ENCODE measurements around the gene RBM5.
"Not testable (repeated sequence)": the region's sequence is repeated elsewhere in the genome, so short reads cannot be mapped to it uniquely, and the experiment has no call there.

RBM5 gene

DNA sequence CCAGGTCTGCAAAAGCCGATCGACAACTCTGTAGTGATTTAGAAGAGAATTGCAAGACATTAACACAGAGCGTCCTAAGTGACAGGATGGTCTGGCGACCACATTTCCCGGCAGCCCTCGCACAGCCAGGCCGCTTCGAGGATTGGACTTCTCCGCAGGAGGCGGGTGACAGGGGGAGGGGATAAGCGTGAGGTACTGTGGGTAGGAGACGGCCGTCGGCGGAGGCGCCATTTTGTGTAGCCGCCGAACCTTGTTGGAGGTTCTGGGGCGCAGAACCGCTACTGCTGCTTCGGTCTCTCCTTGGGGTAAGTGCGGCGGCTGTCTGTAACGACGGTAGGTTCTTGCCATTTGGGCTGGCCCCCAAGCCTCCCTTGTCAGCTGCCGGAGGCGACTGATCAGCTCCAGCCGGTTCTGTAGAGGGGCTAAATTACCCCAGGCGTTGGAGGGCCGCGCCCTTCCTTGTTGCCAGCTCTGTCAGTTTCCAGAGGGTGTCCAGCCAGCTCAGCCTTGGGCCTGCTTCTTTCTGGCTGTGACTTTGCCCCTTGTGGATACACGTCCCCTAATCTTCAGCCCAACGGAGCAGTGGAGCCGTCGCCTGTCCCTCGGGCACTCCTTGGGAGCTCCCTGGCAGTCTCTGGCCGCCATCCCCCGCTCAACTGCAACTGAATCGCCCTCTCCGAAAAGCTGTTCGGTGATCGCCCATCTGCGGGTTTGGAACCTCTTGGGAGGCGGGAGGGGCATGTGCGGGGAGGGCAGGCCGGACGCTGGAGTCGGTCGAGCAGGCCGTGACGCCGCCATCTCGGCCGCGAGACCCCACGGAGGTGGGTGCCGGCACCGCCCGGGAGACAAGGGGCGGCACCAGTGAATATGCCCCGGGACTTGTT lies at the start of gene RBM5:
Gene RBM5, plus strand, starts transcription at position 195 of the 884 bp plus-strand sequence. CDS start 1,516 bp downstream, outside the sequence.
- peak; percentile 97 for DNase-seq (ENCODE audit: low spot score)

DNA sequence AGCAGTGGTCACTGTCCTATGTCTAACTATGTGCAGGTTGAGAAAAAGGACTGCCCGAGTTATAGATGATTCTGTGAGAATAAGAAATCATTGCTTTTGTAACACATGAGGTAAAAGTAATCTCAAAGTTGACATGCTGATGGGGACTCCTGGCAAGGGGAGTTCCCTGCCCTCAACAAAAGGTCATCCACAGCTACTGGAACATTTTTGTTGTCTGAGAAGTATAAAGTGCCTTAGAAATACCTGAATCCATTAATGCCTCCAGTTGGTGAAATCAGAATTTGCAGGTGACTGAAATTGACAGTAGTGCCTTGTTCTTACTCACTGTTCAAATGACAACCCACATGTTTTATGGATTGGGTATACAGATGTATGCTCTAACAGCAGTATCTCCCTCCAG lies 43.7 kb upstream of the RBM5 start:
- no peak for DNase-seq (ENCODE audit: low spot score)

DNA sequence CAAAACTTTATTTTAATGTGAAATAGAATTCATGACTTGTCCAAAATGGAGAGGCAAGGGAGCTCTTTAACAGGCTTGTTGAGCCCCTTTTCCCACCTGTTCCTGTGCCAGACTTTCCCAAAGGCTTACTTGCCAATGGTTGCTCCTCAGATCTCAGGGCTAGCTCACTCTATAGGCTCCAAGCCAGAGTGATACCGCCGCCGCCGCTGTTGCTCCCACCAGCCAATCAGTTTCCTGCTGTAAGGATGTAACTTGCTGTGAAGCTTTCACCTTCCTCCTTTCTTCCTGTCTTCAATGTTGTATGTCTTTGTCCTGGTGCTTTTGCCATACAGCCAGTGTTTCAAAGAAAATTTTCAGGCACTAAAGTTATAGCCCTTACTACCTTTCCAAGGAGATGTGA lies 41.3 kb upstream of the RBM5 start:
- no peak for DNase-seq (ENCODE audit: low spot score)

- no peak for DNase-seq (ENCODE audit: low spot score)
Observed at GRCh38 chr3:50050361-50050760, 38.4 kb upstream of the RBM5 start.

DNA sequence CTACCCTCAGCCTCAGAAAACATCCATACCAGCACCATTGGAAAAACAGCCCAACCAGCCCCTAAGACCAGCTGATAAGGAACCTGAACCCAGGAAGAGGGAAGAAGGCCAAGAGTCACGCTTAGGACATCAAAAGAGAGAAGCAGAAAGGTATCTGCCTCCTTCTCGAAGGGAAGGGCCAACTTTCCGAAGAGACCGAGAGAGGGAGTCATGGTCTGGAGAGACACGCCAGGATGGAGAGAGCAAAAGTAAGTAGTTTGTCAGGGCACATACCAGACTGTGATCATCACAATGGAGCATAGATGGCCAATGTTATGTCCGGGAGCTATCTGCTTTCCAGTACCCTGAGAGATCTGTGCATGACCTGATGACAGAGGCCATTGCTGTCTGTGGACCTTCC lies 31.0 kb upstream of the RBM5 start:
- no peak for DNase-seq (ENCODE audit: low spot score)

DNA sequence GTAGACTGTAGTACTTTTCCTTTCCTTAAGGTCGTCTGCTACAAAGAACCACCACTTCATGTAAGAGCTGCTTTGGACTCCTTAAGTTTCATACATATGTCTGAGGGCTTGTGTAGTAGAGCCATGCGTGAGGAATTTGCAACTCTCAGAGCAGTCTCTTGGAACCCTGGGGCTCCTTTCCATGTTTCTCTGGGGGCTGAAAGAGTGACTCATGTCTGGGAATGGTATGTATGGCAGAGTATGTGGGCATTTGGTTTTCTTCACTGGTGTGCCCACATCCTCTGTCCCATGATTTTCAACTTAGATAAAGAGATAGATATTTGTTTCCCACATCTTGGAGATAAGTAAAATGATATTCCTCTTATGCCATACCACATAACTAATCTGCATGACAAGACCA lies 20.6 kb upstream of the RBM5 start:
- DNase-seq (ENCODE audit: low spot score), result no peak

- DNase-seq (ENCODE audit: low spot score), result no peak
Observed at GRCh38 chr3:50078091-50078490, 10.6 kb upstream of the RBM5 start.

DNA sequence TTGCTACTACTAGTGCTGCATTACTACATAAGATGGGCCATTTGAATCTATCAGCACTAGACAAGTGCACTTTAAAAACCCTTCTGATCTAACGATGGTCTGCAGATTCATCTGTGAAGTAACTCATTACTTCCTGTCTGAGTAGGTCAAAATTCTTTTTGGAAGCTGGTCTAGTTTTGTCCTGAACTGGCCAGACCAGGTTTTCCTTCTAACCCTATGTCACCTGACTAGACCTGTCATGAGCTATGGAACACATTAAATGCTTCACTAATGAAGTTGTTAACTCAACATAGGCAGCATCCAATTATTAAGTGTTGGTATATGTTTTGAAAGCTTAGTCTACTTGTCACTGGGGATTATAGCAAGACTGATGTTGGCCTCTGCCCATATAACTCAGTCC lies 10.1 kb upstream of the RBM5 start:
- no peak for DNase-seq (ENCODE audit: low spot score)

DNA sequence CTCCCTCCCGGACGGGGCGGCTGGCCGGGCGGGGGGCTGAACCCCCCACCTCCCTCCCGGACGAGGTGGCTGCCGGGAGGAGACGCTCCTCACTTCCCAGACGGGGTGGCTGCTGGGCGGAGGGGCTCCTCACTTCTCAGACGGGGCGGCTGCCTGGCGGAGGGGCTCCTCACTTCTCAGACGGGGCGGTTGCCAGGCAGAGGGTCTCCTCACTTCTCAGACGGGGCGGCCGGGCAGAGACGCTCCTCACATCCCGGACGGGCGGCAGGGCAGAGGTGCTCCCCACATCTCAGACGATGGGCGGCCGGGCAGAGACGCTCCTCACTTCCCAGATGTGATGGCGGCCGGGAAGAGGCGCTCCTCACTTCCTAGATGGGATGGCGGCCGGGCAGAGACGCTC lies 3.8 kb upstream of the RBM5 start:
- not testable (repeated sequence) for DNase-seq (ENCODE audit: low spot score)

- peak; percentile 7 for DNase-seq (ENCODE audit: low spot score)
Observed at GRCh38 chr3:50089609-50089945, 858 bp downstream of the RBM5 start.

DNA sequence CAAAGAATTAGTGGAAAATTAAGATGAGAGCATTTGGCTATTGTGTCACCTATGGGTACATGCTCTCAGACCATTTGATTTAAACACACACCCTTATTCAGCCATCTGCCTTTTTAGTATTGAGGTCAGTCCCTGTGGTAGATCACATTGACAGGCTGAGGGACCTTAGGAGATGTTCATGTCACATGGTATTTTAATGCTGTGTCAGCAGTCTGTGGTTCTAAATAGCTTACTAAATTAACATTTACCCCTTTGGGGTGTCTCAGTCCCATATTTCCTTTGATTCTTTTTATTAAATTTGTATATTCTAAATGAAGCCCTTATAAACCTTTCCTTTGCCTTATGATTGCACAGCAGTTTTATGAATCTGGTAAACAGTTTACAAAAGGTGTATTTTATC lies 2.3 kb downstream of the RBM5 start:
- no peak for DNase-seq (ENCODE audit: low spot score)

- no peak for DNase-seq (ENCODE audit: low spot score)
Observed at GRCh38 chr3:50095352-50095998, 6.8 kb downstream of the RBM5 start.

DNA sequence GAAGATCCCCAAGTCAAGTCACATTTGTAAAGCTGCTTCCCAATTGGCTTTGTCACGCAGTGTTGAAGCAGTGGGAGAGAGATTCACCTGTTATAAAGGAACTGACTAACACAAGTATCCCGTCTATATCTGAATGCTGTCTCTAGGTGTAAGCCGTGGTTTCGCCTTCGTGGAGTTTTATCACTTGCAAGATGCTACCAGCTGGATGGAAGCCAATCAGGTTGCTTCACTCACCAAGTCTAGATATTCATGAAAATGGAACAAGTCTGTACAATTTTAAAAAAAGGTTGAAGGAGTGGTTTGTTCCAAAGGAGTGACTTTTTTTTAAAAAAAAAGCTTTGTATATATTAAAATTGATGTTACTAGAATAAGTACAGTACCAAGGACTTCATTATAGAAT lies 11.7 kb downstream of the RBM5 start:
- DNase-seq (ENCODE audit: low spot score), result no peak

DNA sequence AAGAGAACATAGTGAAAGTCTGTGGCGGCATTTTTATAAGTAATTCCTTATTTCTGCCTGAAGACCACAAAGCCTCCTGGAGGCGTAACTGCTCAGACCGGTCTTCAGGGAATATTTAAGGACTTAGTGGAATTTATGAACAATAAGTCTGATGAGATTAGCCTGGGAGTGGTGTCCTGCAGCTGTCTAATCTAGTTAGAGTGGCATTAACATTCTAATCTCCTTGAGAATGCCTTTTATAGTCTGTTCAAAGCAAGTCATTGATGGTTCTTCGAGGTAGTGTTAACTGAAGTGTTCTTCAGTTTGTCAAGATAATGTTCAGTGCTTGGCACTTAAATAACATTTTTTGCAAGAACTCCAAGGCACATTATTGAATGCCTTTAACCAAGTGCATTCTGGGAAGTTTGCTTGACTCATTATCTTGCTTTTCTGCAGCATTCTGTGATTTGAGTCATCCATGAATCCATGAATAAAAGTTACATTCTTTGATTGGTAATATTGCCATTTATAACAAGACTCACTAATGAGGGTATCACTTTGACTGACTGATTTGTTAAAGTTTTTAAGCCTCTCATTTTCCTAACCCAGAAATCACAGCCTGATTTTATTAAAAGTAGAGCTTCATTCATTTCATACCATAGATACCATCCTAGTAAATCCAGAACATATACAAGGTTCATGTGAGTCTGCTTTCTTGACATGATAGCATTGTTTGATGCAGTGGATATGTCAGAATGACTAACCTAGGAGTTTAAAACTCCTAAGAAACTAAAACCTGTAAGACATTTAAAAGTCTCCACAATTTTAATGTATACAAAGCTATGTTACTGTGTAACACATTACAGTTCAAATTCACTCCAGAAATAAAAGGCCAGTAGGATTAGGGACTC lies 12.5 kb downstream of the RBM5 start:
- no peak for DNase-seq (ENCODE audit: low spot score)

DNA sequence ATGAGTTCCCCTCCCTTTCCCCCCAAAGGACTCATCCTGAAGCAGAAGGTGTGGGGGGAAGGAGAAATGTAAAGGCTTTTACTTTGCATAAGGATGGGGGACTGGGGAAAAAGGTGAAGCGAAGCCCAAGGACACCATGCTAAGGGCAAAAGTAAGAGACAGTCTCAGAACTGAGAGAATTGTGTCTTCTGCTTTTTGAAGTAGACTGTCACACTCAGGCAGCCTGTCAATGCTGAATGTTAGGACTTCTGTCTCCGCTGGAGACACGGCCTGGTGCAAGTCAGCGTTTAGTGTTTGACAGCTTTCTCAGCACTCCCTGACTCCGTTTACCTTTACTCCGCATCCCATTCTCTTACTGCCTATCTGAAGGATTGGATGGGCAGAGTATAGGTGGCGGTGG lies 13.8 kb downstream of the RBM5 start:
- no peak for DNase-seq (ENCODE audit: low spot score)

DNA sequence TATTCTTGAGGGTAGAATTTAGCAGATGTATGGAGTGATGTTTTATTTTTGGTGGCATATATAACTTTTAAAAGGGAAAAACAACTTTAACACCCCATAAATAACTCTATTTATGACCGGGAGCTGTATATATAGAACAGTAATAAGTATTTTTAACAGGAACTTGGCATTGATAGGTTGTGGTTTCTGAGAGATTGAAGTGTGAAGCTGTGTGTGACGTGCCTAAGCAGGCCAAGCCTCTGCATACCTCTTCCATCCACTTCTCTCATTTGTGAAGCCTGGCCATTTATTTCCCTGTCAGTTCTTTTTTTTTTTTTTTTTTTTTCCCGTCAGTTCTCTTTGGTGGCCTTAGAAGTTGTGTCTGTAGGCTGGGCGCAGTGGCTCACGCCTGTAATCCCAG lies 23.0 kb downstream of the RBM5 start:
- no peak for DNase-seq (ENCODE audit: low spot score)

- DNase-seq (ENCODE audit: low spot score), result peak; percentile 80
Observed at GRCh38 chr3:50112462-50112861, 23.7 kb downstream of the RBM5 start.

- DNase-seq (ENCODE audit: low spot score), result no peak
Observed at GRCh38 chr3:50117120-50117519, 28.4 kb downstream of the RBM5 start.

DNA sequence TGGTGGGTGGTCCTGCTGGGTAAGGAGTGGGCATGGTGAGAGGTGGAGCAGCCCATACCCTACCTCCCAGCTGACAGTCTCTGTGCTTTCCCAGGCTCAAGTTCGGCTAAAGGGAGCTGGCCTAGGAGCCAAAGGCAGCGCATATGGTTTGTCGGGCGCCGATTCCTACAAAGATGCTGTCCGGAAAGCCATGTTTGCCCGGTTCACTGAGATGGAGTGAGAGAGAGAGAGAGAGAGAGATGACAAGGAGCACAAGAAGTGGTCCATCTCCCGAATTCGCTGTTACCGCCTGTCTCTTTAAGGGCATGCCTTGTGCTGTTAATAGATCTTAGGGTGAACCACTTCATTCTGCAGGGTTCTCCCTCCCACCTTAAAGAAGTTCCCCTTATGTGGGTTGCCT lies 29.5 kb downstream of the RBM5 start:
- DNase-seq (ENCODE audit: low spot score), result no peak

DNA sequence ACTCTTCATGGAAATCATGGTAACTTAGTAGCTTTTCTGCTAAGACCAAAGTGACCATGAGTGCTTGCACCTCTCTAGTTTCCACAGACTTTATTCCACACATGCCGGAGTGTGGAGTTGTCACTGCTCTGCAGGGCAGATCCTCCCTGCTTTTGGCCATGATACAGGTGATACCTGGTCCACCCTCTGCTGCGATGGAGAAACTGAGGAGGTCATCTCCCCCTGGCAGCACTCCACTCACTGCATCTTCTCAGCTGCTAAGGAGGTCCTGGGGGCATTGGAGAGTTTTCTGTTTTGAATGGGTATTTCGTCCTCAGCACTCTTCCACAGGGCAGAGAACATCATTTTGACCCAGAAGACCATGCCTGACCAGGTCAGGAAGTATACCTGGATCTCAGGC lies 31.1 kb downstream of the RBM5 start:
- DNase-seq (ENCODE audit: low spot score), result no peak

DNA sequence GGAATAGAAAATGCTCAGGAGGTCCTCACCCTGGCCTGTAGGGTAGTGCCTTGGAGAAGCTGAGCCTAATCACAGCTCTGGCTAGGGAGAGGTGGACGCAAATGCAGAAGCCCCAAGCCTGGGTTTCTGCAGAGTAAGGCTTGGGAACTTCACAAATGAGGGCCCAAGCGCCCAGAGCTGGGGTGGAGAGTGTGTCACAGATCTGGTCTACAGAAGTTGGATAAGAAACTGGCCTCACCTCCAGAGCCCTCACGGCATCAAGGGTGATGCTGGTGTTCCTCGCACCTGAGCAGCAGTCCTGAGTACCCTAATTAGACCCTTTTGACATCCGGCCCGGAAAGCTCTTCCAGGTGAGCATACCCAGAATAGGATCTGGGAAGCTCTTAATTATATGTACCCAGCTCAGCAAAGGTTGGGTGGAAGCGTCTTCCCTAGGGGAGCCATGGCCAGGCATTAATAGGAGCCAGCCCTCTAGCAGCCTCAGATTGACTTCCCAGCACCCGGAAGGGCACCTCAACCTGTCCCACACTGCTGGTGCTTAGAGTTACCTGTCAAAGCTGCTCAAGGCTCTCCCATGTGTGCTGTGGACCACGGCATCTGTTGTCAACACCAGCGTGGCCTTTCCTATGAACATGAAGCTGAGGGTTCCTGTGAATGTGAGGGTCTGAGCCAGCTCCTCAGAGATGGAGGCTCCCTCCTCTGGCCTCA lies 31.8 kb downstream of the RBM5 start:
- no peak for DNase-seq (ENCODE audit: low spot score)
